Stimulated activated CD4-positive, alpha-beta T cell treated with anti-CD3 and anti-CD28 coated beads, TNF-alpha, amount 100 ng/mL, for 48 hours (primary cell): ENCODE results near the gene N4BP2L2.
A peak's percentile ranks its signal among the peaks of the same experiment; 100 is the strongest.

Source experiments
- DNase-seq, 3 donors: peaks; one replicate each; pipeline ENCODE4 v3.0.0-alpha.2; 2020; ENCODE audit warnings: low read depth in 3 of 3

Gene N4BP2L2

DNA sequence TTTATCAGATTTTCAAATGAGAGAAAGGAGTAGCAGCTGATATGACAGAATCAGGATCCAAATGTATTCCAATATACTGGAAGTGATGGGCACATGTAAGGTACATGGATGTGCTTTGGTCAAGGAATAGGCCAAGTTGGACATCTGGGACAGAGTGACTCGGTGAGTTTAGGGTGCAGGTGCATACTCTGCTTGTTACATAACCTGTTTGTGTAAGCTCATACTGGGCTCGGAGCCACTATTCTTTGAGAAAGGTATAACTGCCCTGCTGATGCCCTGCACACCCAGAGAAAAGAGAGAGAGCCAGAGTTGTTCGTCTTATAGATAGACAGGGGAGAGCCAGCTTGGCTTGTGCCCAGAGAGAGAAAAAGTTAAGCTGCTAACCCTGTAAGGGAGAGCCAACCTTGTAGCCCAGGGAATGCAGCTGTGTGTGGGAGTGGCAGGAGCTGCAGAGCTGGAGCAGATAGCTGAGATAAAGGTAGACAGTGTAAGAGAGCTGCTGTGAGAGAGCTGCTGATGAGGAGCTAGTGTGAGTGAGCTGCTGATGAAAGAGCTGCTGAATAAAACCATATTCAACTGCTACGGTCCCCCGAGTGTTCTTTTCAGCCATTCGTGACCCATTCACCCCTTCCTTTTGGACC lies 70.0 kb downstream of the N4BP2L2 start:
- DNase-seq: no peak

DNA sequence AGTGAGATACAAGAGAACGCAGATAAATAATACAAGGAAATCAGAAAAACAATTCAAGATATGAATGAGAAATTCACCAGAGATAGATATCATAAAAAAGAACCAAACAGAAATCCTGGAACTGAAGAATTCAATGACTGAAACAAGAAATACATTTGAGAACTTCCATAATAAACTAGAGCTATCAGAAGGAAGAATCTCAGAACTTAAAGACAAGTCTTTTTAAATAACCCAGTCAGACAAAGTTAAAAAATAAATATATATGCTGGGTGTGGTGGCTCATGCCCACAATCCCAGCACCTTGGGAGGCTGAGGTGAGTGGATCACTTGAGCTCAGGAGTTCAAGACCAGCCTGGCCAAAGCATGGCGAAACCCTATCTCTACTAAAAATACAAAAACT lies 82.0 kb downstream of the N4BP2L2 start:
- no peak for DNase-seq

DNA sequence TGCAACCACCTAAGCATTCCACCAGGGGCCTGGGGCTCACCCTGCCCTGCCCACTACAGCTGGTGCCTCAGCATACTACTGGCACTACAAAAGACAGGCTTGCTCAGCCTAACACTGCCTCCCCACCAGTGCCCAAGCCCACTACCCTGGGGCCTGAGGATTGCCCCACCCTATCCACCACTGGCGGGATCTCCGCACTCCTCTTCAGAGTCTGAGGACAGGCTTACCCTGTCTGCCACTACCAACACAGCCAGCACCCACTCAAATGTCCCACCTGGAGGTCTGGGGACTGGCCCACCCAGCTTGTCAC lies 83.0 kb downstream of the N4BP2L2 start:
- no peak for DNase-seq

DNA sequence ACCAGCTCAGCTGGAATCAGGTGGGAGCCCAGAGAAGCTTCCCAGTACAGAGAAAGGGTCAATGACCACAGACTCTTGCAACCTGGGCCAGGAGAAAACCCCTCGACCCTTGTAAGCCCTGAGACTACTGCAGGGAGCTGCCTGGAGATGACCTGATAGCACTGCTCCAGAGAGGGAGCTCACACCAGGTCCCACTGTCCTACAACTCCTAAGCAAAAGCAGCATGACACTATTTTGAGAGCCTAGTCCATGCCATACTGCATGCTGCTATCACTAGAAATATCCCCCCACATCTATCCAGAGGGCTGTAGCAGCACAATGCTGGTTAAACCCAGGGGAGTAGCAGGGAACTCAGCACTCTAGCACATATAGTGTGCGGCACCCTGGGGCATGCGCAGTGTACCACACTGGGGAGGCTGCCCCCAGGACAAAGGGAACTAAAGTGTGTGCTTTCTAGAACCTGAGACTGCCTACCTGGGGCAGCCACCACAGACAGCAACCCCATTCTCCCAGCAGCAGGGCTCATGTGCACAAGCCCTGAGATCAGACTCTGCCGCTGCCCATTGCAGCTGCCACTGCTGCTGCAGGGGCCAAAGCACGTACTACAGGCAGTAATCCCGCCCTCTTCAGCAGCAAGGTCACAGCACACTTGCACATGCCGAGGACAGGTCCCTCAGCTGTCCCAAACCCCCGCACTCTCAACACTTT lies 83.6 kb downstream of the N4BP2L2 start:
- no peak for DNase-seq

DNA sequence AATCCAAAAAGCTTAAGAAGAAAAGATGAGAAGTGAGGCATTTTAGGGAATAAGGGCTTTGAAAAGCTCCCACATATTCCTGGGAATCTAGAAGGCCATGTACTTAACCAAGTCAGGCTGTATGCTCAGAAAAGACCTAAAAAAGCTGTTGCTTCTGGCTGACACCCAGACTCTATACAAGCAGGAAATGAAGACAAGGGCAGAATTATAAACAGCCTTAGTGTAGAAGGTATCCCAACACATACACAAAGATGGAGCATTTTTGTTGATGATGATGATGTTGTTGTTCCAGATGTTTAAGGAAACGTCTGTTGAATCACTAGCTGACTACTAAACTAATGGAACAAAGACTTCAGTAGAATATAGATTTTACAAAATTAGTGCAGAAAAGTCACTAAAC lies 84.6 kb downstream of the N4BP2L2 start:
- no peak for DNase-seq

DNA sequence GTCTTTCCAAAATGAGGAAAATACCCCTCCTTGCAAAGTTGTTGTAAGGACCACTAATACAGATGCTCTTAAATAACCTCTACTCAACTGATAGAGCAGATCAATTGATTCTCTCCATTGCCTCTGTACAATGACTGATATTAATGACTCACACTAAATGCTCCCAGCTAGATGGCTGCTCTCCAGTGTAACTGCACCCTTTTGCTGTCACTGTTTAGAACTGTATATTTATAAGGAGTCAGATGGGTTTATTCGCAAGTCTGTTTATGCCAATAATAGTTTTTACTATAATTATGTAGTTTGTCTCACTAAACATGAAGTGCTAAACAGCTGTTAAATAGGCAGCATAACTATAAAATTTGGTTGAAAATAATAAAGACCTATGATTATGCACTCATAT lies 89.6 kb downstream of the N4BP2L2 start:
- DNase-seq: no peak

DNA sequence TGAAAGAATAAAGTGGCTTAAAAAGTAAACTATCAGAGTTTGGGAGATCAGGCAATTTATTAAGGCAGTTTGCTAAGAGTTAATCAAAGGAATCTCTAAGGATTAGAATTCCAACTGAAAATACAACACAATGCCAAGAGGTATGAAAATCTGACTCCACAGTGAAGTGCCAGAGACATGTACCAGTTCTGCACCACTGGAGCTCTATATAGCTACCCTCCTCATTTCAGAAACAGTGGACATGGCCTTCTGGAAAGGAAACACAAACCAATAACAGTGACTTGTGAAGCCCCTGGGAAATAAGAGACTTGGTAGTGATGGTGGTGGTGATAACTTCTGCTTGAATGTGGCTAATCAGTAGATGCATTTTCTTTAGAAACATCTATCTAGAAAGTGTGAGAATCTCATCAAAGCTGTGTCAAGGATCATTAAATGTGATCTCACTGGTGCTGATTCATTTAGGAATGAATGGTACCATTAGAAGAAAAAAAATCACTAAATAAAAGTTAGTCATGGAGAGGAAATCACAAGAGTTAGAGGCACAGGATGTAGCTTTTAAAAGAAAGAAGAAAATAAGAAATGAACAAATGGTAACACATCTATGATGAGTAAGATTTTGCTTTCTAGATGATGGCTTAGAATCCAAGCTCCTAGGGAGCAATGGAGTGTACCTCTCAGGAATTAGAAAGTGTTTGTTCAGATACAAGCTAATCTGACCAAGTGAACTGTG lies 90.5 kb downstream of the N4BP2L2 start:
- DNase-seq: no peak

DNA sequence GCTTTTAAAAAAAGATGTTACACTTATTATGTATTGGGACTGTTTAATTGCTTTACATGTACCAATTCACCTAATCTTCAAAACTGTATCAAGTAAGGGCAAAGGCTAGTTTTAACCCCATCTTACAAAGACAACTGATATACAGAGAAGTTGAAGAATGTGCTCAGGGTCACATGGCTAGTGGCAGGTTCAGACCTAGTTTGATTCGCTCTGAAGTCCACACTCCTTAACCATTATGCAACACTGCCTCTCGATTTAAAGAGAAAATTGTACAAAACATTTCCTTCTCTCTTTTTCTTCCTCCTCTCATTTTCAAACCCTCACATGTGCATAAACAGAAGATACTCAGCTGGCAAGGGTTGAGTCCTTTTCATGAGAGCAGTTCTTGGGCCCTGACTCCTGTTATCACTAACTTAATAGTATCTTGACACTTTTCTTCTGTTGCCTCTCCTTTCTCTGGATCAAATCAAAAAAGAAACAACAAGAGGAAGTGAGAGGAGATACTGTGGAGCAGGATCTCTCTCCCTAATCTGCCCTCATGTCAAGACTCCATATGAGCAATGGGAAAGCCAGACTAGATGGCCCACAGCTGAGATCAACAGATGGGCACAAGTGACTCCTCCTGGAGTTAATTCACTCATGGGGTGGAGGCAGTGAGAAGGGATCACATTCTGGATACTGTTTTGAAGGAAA lies 91.7 kb downstream of the N4BP2L2 start:
- no peak for DNase-seq

DNA sequence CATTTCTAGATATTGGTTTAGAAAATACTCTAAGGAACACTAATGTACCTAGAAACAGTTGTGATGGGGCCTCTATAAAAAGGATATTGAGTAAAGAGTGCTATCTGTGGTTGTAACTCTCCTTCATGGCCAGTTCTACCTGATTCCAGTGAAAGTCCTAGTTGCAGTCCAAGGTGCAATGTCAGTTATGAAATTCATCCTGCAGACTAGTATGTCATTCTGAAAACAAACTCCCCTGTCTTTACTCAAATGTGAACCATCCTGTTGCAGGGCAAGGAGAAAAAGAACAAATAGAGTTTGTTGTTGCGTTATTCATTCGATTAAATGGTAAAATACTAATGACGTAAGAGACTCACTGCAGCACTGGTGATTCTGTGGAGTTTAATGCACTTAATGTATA lies 92.4 kb downstream of the N4BP2L2 start:
- no peak for DNase-seq

DNA sequence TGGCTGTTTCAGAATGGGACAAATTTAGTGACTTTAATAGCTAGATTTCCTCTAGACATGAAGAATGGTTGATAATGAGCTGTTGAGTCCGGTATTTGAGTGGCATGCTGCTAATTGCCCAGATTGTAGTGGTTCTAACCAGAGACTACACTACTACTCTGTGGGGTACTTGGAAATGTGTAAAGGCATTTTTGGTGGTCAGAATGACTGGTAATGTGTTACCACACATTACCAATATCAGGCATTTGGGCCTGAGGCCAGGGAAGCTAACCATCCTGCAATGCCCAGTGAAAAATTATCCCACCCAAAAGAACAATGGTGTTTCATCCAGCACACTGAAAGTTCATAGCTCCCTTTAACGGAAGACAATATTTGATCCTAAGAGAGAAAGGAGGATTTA lies 93.1 kb downstream of the N4BP2L2 start:
- DNase-seq: no peak

DNA sequence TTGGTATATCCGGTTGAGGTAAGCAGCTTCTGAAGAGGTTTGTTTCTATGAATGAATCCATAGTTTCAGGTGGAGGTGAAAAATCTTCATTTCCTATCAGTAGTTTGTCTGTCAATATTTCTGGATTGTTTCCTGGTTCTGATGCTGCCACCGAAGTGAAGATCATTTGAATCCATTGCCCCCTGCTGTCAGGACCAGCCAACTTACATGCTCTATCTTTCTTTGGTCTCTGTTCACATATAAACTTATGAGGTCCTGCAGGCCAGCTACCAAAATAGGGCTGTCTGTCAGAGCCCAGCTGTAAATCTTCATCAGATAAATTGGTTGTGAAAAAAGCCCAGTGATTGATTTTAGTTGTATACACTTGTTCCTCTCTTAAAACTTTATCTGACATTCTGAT lies 95.5 kb downstream of the N4BP2L2 start:
- no peak for DNase-seq

DNA sequence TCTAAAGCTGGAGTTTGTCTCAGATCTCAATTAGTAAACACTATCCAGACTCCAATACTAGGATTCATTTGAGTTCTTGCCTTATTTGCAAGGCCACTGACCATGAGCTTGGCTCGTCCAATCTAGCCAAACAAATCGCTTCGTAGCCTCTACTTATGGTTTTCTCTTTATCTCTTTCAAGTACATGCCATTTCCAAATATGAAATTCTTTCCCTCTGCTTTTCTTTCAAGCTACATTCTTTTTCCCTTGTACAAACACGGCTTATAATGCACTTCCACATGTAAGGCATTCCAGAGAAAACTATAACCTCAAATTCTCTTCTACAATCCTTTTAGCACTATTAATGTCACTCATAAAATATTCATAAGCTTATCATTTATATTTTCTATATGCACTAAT lies 99.7 kb downstream of the N4BP2L2 start:
- no peak for DNase-seq

DNA sequence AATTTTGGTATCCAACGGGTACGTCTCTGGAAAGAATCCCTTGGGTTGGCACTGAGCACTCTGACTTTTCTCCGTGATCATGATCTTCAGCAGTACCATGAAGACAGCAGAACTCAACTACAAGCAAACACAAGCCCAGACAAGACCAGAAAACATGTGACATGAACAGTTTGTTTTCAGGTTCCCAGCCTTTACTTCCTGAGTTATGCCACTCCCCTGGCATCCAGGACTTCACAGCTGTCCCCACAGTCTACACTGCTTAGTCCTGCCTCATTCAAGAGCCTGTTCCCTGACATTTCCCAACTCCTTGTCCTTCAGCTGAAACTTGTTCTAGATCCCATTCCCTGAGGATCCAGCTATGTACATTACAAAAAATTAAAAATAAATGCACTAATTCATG lies 105.7 kb downstream of the N4BP2L2 start:
- no peak for DNase-seq

DNA sequence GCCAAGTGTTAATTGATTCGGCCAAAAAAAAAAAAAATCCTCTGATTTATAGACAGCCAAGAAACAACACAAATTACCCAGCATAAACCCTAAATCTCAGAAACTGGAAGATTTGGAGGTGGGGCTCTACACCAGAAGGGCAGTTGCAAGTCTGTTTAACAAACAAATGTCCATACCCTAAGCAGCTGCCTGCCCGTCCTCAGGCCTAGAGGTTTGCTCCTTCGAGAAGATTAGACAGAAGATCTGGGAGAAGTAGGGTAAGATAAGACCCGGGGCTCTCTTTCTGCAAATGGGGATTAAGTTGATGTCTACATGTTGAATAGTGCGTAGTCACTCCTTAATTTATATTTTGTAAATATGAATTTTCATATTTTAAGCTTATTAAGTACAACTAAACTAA lies 107.2 kb downstream of the N4BP2L2 start:
- no peak for DNase-seq

DNA sequence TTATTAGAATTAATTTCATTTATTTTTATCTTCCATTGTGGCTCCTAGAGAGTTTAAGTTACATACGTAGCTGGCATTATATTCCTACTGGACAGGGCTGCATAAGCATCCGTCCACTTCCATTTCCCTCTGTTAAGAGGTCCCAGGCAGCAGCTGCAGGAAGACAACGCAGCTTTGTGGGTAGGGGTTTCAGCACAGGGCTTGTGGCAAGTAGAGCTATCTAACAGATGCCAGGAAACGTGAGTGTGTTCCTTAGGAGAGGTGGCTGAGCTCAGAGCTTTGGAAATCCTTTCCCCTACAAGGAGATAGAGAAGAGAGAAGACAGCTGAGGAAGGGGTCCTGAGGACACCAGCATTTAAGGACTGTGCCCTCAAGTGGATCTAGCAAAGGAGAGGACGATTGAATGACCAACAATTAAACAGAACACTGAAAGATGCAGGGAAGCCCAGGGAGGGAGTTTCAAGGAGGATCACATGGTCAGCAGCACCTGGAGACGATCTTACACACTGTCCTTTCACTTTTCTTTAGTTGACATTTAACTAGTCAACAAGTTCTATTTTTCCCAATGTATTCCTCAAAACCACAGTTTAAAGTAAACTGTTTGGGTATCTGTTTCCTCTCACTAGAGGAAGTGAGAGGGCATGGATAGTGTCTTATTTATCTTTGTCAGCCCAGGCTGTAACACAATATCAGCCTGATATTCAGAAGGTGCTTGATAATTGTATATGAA lies 108.4 kb downstream of the N4BP2L2 start:
- no peak for DNase-seq

DNA sequence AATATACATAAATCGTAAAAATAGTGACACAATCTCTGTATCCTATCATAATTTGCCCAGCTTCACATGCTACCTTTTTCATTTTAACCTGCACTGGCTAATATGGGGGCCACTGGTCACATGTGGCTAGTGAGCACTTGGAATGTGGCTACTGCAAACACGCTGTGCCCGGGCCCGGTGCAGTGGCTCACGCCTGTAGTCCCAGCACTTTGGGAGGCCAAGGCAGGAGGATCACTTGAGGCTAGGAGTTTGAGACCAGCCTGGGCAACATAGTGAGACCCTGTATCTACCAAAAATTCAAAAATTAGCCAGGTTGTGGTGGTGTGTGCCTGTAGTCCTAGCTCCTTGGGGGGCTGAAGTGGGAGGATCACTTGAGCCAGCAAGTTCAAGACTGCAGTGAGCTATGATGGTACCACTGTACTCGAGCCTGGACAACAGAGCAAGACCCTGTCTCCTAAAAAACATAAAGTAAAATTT lies 109.1 kb downstream of the N4BP2L2 start:
- no peak for DNase-seq

DNA sequence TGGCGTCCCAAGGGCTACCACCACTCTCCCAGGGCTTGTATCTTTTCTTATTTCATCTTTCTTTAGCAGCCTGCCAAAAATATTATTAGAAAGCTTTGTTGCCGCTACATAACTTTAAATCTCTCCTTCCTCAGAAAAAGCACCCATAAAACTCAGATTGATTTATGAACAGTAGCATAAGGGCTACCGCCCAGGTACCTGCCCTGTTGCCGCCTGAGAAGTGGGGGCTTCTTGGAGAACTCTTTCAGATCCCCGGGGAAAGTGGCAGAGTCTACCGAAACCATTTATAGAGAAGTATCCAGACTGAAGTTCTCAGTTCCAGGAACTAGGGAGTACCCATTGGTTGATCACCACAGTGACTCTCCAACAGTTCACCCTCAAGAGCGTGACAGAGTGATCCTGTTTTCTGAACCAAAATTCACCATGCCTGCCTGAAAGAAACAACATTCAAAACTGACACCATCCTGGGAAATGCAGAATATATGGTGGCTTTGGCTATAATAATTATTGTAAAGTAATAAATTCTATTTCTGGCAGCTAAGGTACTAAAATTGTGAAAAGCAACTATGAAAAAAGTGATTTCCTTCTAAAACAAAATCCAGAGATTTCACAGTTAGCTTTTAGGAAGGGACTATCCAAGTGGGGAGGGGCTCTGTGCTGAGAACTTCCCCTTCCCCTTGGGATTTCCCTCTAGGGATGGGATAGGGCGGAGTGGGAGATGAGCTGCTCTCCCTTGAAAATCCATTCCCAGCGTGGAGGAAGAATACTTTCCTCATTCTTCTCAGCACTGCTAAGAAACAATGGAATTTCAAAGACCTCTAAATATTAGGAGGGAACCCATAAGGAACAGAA lies 109.8 kb downstream of the N4BP2L2 start:
- DNase-seq: no peak

DNA sequence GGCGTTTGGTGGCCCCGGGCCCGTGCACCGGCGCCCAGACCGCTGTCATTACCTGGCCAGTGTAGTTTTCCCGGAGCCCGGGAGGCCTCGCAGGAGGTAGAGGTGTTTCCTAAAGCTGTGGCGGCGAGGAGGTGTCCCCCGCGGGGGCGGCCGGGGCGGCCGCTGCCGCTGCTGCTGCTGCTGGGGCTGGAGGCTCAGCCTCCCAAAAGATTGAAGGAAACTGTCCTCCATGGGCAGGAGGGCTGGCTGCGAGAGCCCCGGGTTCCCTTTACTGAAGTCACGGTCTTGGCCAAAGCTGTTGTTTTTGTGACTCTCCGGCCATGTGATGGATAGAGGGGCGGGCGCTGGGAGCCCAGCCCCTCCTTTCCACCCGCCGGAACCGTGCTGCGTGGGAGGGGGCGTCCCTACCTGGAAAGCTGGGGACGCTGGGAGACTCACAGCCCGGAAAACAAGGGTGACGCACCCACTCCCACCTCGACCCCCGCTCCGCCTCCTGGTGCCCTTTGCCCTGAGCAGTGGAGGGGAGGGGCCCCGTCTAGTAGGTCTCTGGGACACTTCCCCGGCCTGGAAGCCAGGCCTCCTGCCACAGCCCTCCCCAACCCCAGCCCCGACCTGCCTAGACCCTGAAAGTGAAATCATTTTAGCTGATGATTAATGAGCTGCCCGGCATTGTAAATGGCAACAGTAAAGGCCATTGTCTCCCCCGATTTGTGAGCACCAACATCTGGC lies 110.6 kb downstream of the N4BP2L2 start, which contains the start of gene N4BP2L1:
Gene N4BP2L1 (minus strand): TSS at position 279 of the 729 bp plus-strand sequence. CDS start 48 bp downstream, at position 231.
- DNase-seq: peak; percentile 75 to 83 (median 76)

DNA sequence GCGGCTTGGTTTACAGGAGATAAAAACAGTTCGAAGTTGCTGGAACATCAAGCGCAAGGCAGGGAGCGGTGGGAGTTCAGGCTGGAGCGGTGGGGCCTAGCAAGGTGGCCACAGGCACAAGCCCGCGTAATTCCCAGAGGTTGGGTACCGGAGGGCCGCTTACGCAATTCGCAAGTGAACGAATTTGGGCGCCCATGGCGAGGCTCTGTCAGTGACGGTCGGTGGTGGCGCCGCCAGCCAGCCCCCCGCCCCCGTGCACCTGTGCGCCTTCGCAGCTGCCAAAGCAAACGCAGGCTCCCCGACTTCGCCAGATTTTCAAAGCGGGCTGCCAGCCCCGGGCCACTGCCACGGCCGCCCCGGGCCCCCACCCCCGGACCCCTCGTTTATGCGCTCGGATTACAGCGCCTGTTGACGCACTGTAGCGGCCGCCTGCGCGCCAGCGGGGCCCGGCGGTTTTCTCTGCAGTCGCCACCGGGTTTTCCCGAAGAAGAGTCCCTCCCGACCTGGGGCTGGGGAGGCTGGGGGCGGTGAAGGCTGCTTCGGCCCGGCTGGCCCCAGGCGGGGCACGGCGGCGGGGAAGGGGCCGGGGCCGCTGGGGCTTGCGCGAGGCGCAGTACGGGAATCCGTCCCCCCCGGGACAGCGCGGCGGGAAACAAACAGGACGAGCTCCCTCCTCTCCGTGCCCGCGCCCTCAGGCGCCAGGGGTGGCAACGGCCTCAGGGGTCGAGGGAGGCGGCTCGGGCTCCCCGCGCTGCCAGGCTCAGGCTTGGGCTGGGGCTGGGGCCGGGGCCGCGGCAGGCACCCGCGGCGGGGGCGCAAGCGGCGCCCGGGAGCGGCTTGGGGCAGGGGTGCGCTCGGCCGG lies 111.4 kb downstream of the N4BP2L2 start:
- peak in 1 of 3 donors; percentile 53 for DNase-seq
